K562 (cell line): ENCODE results near the gene SLTM. TPM values are rescaled to one million over a fixed set of nuclear protein-coding genes. Genes with fewer than 3 reads are reported as not detected.
A peak's percentile ranks its signal among the peaks of the same experiment; 100 is the strongest.

Source experiments
- ATAC-seq: fragments of 200-7000 bp; cut with Tn5 transposase; 3 replicates; pipeline ENCODE4 v1.9.1; 2020; ENCODE audit warnings: moderate library complexity
- BruUV-seq: library from RNA; stranded (reverse); fragments of 400-500 nt; replicated peaks from 2 replicates; lab custom pipeline; 2021; lab: Mats Ljungman, UMichigan
- CTCF ChIA-PET: fragments of 300-600 bp; formaldehyde crosslinking; extraction: SDS; loops from one replicate; lab custom pipeline; 2021; ENCODE audit warnings: low intra/inter-chr PET ratio; lab: Yijun Ruan, JAX
- POLR2A ChIA-PET: fragments of 300-600, 350-650 bp; sonication (Branson Sonifier 250); formaldehyde crosslinking; extraction: SDS; loops from one replicate; lab custom pipeline; 2021; ENCODE audit warnings: antibody characterized with exemption, inconsistent platforms; lab: Yijun Ruan, JAX
- DNase-seq, 4 experiments: peaks; one replicate each; pipeline versions ENCODE4 v3.0.0 to v3.0.0-alpha.2; 2011 to 2018; ENCODE audit warnings: low spot score in 3 of 4, mixed read lengths in 3 of 4; ENCODE audit errors: extremely low read depth in 1 of 4
- FAIRE-seq: peaks from 2 replicates; lab custom pipeline; 2011; peaks lifted over from hg19 to GRCh38; lab: Jason Lieb, UNC
- H2AFZ ChIP-seq: 2 replicates; pipeline ENCODE4 v1.6.0; 2011; ENCODE audit warnings: low read depth, low read length, control low read depth, inconsistent platforms
- H3K27ac ChIP-seq: fragments of 200-600 bp; 3 replicates; pipeline ENCODE4 v1.8.0; 2011; ENCODE audit warnings: low read depth, mild to moderate bottlenecking, control low read depth, inconsistent platforms, low read length, moderate library complexity, mixed read lengths; ENCODE audit errors: extremely low read depth
- H3K27me3 ChIP-seq, 2 experiments: fragments of 300-600 bp in 1 of 2; 2 replicates in 1 of 2; 3 replicates in 1 of 2; pipeline versions ENCODE4 v1.6.0 to v1.8.0; 2011; ENCODE audit warnings: inconsistent platforms in 2 of 2, low read length in 2 of 2, mild to moderate bottlenecking in 1 of 2, mixed read lengths in 1 of 2, moderate library complexity in 1 of 2; ENCODE audit not compliant: control insufficient read depth in 2 of 2, insufficient read depth in 2 of 2
- H3K36me3 ChIP-seq: fragments of 300-600 bp; 3 replicates; pipeline ENCODE4 v1.8.0; 2011; ENCODE audit warnings: mild to moderate bottlenecking, low read length, inconsistent platforms; ENCODE audit not compliant: control insufficient read depth, insufficient read depth
- H3K4me1 ChIP-seq, 2 experiments: fragments of 200-600 bp in 1 of 2; replicated peaks in 1 of 2; 2 replicates in 1 of 2; 3 replicates in 1 of 2; pipeline versions ENCODE4 v1.5.1 to v1.8.0; 2011; ENCODE audit warnings: inconsistent platforms in 2 of 2, low read length in 2 of 2, mild to moderate bottlenecking in 1 of 2, mixed read lengths in 1 of 2, moderate library complexity in 1 of 2; ENCODE audit not compliant: control insufficient read depth in 2 of 2, insufficient read depth in 2 of 2
- H3K4me2 ChIP-seq: 2 replicates; pipeline ENCODE4 v1.6.1; 2011; ENCODE audit warnings: low read length, control low read depth, inconsistent platforms, mixed read lengths; ENCODE audit not compliant: insufficient read depth
- H3K4me3 ChIP-seq: fragments of 200-600 bp; sonication (generic), shearing (Covaris generic); 2 replicates; pipeline ENCODE4 v1.5.1; 2016; ENCODE audit warnings: control low read depth, inconsistent platforms
- H3K79me2 ChIP-seq: fragments of 200-600 bp; 3 replicates; pipeline ENCODE4 v1.8.0; 2011; ENCODE audit warnings: low read length, inconsistent platforms; ENCODE audit not compliant: control insufficient read depth, insufficient read depth
- H3K9ac ChIP-seq, 2 experiments: 2 replicates each; pipeline versions ENCODE4 v1.6.0 to v1.6.1; 2011; ENCODE audit warnings: low read depth in 2 of 2, low read length in 2 of 2, control low read depth in 1 of 2, inconsistent platforms in 1 of 2, mild to moderate bottlenecking in 1 of 2, mixed read lengths in 1 of 2; ENCODE audit not compliant: insufficient read depth in 1 of 2
- H3K9me1 ChIP-seq: one replicate; pipeline ENCODE4 v1.6.0; 2011; ENCODE audit warnings: inconsistent platforms, mild to moderate bottlenecking, low read length, moderate library complexity; ENCODE audit not compliant: control insufficient read depth, insufficient read depth
- H3K9me3 ChIP-seq: replicated peaks from 2 replicates; pipeline ENCODE4 v1.5.1; 2011; ENCODE audit warnings: low read depth, low read length, inconsistent platforms; ENCODE audit not compliant: control insufficient read depth, insufficient read depth
- H4K20me1 ChIP-seq: replicated peaks from 2 replicates; pipeline ENCODE4 v1.6.1; 2011; ENCODE audit warnings: low read length, inconsistent platforms, mixed read lengths; ENCODE audit not compliant: control insufficient read depth, insufficient read depth
- BRD4 ChIP-seq: fragments of 200-600 bp; sonication (generic); IDR thresholded peaks from 2 replicates; pipeline ENCODE4 v1.6.1; 2017; ENCODE audit warnings: inconsistent platforms
- CC2D1A ChIP-seq: fragments of 450-650 bp; IDR thresholded peaks from 2 replicates; pipeline ENCODE4 v1.6.1; 2017; ENCODE audit warnings: mild to moderate bottlenecking
- POLR2A ChIP-seq: fragments of 450-650 bp; conservative IDR thresholded peaks from 2 replicates; pipeline ENCODE4 v1.6.1; 2016
- ZNF121 ChIP-seq: sonication (generic); formaldehyde crosslinking; conservative IDR thresholded peaks from 2 replicates; pipeline ENCODE4 v1.8.0; 2022; ENCODE audit warnings: missing genetic modification reagents
- ZNF384 ChIP-seq: IDR thresholded peaks from 2 replicates; pipeline ENCODE4 v1.6.1; 2012; ENCODE audit warnings: low read depth, low read length, improper control_type of control experiment
- WGBS: fragments of 100-300 bp; shearing (Covaris generic); methylation state at CpG from one replicate; pipeline ENCODE4 v1.1.6; 2016; ENCODE audit warnings: low coverage, mixed read lengths; ENCODE audit not compliant: insufficient coverage; ENCODE audit errors: missing lambda C conversion rate; 5-methylcytosine and 5-hydroxymethylcytosine counted together
- in situ Hi-C: fragments of 300-500 bp; cut with MboI; formaldehyde crosslinking; loops from 4 replicates; pipeline ENCODE4 v1.15.0; 2018; ENCODE audit warnings: inconsistent platforms, mixed read lengths
- intact Hi-C: fragments of 100-400 bp; cut with micrococcal nuclease; formaldehyde crosslinking; loops from 2 replicates; pipeline ENCODE4 v1.14.2; 2022
- polyA plus RNA-seq, 8 experiments: library from polyadenylated mRNA; depleted of rRNA in 4 of 8; stranded (reverse) in 5 of 8; unstranded in 3 of 8; fragments of >200 nt; fragmentation: Nextera tagmentation in 2 of 8; fragmentation: Illumina TruSeq in 1 of 8; extraction: Ambion mirVana in 2 of 8; extraction: Trizol in 1 of 8; gene quantifications; 2 replicates each; pipeline versions ENCODE4 v1.2.1 to v1.2.3, GENCODE V29; 2011 to 2014; ENCODE audit warnings: inconsistent platforms in 1 of 8, missing spikeins in 1 of 8
- total RNA-seq, 7 experiments: library from RNA; depleted of rRNA in 6 of 7; stranded (reverse); fragments of >200 nt in 6 of 7; fragmentation: Illumina TruSeq in 2 of 7; extraction: Trizol in 2 of 7; gene quantifications; 2 replicates each; pipeline versions ENCODE4 v1.2.1 to v1.2.3, GENCODE V29; 2011 to 2021; ENCODE audit warnings: low replicate concordance in 1 of 7
- TF ChIP-seq, protein P1 (sequence below): sonication (generic); formaldehyde crosslinking; IDR thresholded peaks from 2 replicates; pipeline ENCODE4 v1.8.0; 2022; ENCODE audit warnings: missing genetic modification reagents, mild to moderate bottlenecking, moderate library complexity, borderline replicate concordance

Gene SLTM
- total and polyA plus RNA-seq, 9 of the 15 experiments (the other 6 are each of a cell fraction or from before 2014, with no cell fraction given): 39.5 to 163 (median 102) TPM

DNA sequence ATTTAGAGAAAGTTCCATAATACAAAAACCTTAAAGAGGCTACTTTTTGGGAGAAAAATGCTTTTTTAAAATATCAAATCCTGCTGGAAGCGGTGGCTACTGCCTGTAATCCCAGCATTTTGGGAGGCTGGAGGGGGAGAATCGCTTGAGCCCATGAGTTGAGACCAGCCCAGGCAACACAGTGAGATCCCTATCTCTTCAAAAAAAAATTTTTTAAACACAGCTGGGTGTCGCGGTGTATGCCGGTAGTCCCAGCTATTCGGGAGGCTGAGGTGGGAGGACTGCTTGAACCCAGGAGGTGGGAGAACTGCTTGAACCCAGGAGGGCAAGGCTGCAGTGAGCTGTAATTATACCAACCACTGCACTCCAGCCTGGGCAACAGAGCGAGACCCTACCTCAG lies 14.2 kb downstream of the SLTM start:
- FAIRE-seq (peak; percentile 15), ATAC-seq (peak; percentile 63), DNase-seq (peak in 1 of 4 experiments; percentile 25)
- Histone ChIP-seq H3K27ac (no peak overlapping the region), H4K20me1 (no peaks in the 10 kb centered on the region; the same call in 1 of the 2 replicates), H3K4me2 (no peak overlapping the region; the same call in 1 of the 2 replicates), H3K9ac (peak overlapping the region in 1 of 2 experiments; percentile 73; a peak in 1 of 4 replicates), H3K9me3 (no peaks in the 10 kb centered on the region), H2AFZ (no peak overlapping the region), H3K9me1 (no peaks in the 10 kb centered on the region), H3K4me3 (no peak overlapping the region), H3K27me3 (no peaks in the 10 kb centered on the region), H3K4me1 (peaks cover 17 to 19% of the 10 kb centered on the region in 2 experiments; a peak in 4 of 5 replicates), H3K79me2 (peaks cover 77% of the 10 kb centered on the region), H3K36me3 (peaks cover 69% of the 10 kb centered on the region)
- CTCF ChIA-PET: no interaction called here
- POLR2A ChIA-PET: interaction anchor here (0.6 to 6.0 kb wide), 2 partner anchors 12 to 109 kb away, joined by 3 to 35 read pairs; no protein-coding TSS in a partner anchor
- no peak for TF ChIP-seq POLR2A
- peak; percentile 65 for TF ChIP-seq ZNF384
- no peak for TF ChIP-seq BRD4
- TF ChIP-seq, protein P1, sequence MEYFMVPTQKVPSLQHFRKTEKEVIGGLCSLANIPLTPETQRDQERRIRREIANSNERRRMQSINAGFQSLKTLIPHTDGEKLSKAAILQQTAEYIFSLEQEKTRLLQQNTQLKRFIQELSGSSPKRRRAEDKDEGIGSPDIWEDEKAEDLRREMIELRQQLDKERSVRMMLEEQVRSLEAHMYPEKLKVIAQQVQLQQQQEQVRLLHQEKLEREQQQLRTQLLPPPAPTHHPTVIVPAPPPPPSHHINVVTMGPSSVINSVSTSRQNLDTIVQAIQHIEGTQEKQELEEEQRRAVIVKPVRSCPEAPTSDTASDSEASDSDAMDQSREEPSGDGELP (CRISPR knock-in tag): 0 out of 2 replicates have a peak, but pooled peaks have one; percentile 13
- peak; percentile 40; the same call in 1 of the 2 replicates for TF ChIP-seq CC2D1A
- TF ChIP-seq ZNF121 (CRISPR knock-in tag): peak; percentile 27; the same call in 1 of the 2 replicates
- in situ Hi-C loops (no loop called here), intact Hi-C loops (no loop called here)
- BruUV-seq: no TSS peak
- 38% methylated on average over 7 of the region's 7 CpGs for WGBS
